Measurements from ENCODE around the gene STIP1. TPM values are rescaled to one million over a fixed set of nuclear protein-coding genes. Genes with fewer than 3 reads are reported as not detected.
"Not testable (repeated sequence)": the region's sequence is repeated elsewhere in the genome, so short reads cannot be mapped to it uniquely, and the experiment has no call there.

Gene STIP1
- total RNA-seq, 1 experiment from 2014 or later: 297 TPM

GRCh38 chr11:64161037-64161436, 24.9 kb upstream of the STIP1 start:
- no peak for TF ChIP-seq CTCF (IDR thresholded peaks at IDR 0.05; ENCODE audit: insufficient read depth in 1 of 2, low read depth in 1 of 2, low read length in 1 of 2, severe bottlenecking in 1 of 2, unreplicated experiment in 1 of 2)
- no peaks in the 10 kb centered on the region for H3K27me3 Mint-ChIP-seq (ENCODE audit: insufficient read depth, unreplicated experiment)
- CTCF ChIA-PET: interaction anchor here (1.3 kb wide), 1 partner anchor 11 kb away, joined by 3 read pairs; no protein-coding TSS in a partner anchor
- peaks cover 6% of the 10 kb centered on the region for H3K4me1 Mint-ChIP-seq (ENCODE audit: low read depth, unreplicated experiment)
- Histone ChIP-seq H3K4me1 (peaks cover 7% of the 10 kb centered on the region; the same call in 1 of the 2 replicates), H3K36me3 (ENCODE audit: control insufficient read depth, insufficient read depth, low read length) (no peaks in the 10 kb centered on the region), H3K9me3 (no peaks in the 10 kb centered on the region), H3K27me3 (replicated peaks; ENCODE audit: control insufficient read depth, insufficient read depth, low read length) (no peaks in the 10 kb centered on the region), H3K4me3 (ENCODE audit: low read depth, low read length) (no peak overlapping the region)
- intact Hi-C loops (cut with micrococcal nuclease; ENCODE audit: unreplicated experiment): no loop called here
- no peak overlapping the region for H3K27ac Mint-ChIP-seq (ENCODE audit: unreplicated experiment)
- no TSS peak for BruUV-seq (replicated peaks)
- POLR2A ChIA-PET: no interaction called here
- no peak for DNase-seq
- peaks cover 10% of the 10 kb centered on the region for H3K36me3 Mint-ChIP-seq (ENCODE audit: insufficient read depth, unreplicated experiment)
- H3K9me3 Mint-ChIP-seq (ENCODE audit: unreplicated experiment): no peaks in the 10 kb centered on the region
- H3K4me3 Mint-ChIP-seq (ENCODE audit: unreplicated experiment): no peak overlapping the region

- H3K4me3 ChIP-seq (ENCODE audit: low read depth, low read length); H3K9me3 Mint-ChIP-seq (ENCODE audit: unreplicated experiment); H3K27me3 ChIP-seq (replicated peaks; ENCODE audit: control insufficient read depth, insufficient read depth, low read length); BruUV-seq (replicated peaks); H3K9me3 ChIP-seq; POLR2A ChIA-PET; H3K27ac Mint-ChIP-seq (ENCODE audit: unreplicated experiment); intact Hi-C loops (cut with micrococcal nuclease; ENCODE audit: unreplicated experiment); DNase-seq; H3K27me3 Mint-ChIP-seq (ENCODE audit: insufficient read depth, unreplicated experiment); H3K36me3 ChIP-seq (ENCODE audit: control insufficient read depth, insufficient read depth, low read length); CTCF ChIA-PET; H3K4me3 Mint-ChIP-seq (ENCODE audit: unreplicated experiment): not testable (repeated sequence)
- peaks cover 12% of the 10 kb centered on the region; the same call in 1 of the 2 replicates for H3K4me1 ChIP-seq
- Mint-ChIP-seq H3K4me1 (ENCODE audit: low read depth, unreplicated experiment) (peaks cover 13% of the 10 kb centered on the region), H3K36me3 (ENCODE audit: insufficient read depth, unreplicated experiment) (peaks cover 17% of the 10 kb centered on the region)
These were observed 23.2 kb upstream of the STIP1 start for GRCh38 chr11:64162769-64163168.

- Histone ChIP-seq H3K4me1 (peaks cover 12% of the 10 kb centered on the region; the same call in 1 of the 2 replicates), H3K36me3 (ENCODE audit: control insufficient read depth, insufficient read depth, low read length) (no peaks in the 10 kb centered on the region), H3K9me3 (no peaks in the 10 kb centered on the region), H3K4me3 (ENCODE audit: low read depth, low read length) (no peak overlapping the region), H3K27me3 (replicated peaks; ENCODE audit: control insufficient read depth, insufficient read depth, low read length) (no peaks in the 10 kb centered on the region)
- intact Hi-C loops (cut with micrococcal nuclease; ENCODE audit: unreplicated experiment): no loop called here
- Mint-ChIP-seq H3K4me1 (ENCODE audit: low read depth, unreplicated experiment) (peaks cover 13% of the 10 kb centered on the region), H3K9me3 (ENCODE audit: unreplicated experiment) (no peaks in the 10 kb centered on the region), H3K27me3 (ENCODE audit: insufficient read depth, unreplicated experiment) (no peaks in the 10 kb centered on the region), H3K27ac (ENCODE audit: unreplicated experiment) (no peak overlapping the region), H3K4me3 (ENCODE audit: unreplicated experiment) (no peak overlapping the region), H3K36me3 (ENCODE audit: insufficient read depth, unreplicated experiment) (peaks cover 17% of the 10 kb centered on the region)
- no peak for TF ChIP-seq CTCF (IDR thresholded peaks at IDR 0.05; ENCODE audit: insufficient read depth in 1 of 2, low read depth in 1 of 2, low read length in 1 of 2, severe bottlenecking in 1 of 2, unreplicated experiment in 1 of 2)
- ChIA-PET POLR2A (no interaction called here), CTCF (interaction anchor here (0.7 kb wide), 1 partner anchor 11 kb away, joined by 3 read pairs; no protein-coding TSS in a partner anchor)
- DNase-seq: no peak
- no TSS peak for BruUV-seq (replicated peaks)
These were observed 22.0 kb upstream of the STIP1 start for GRCh38 chr11:64163951-64164350.

Measured in Caco-2 (cell line).